ENCODE results near the gene MCAM.

GRCh38 chr11:119355091-119355843, 38.3 kb upstream of the MCAM start:
- TF ChIP-seq CTCF (conservative IDR thresholded peaks at IDR 0.05; ENCODE audit: low read length) (no peak), EZH2phosphoT487 (IDR thresholded peaks at IDR 0.05; ENCODE audit: borderline replicate concordance, low read depth, low read length) (no peak)

Measured in OCI-LY7 (cell line).